ENCODE data around the gene CRYAA. TPM values are rescaled to one million over a fixed set of nuclear protein-coding genes. Genes with fewer than 3 reads are reported as not detected.
"Not testable (repeated sequence)": the region's sequence is repeated elsewhere in the genome, so short reads cannot be mapped to it uniquely, and the experiment has no call there.

Gene CRYAA
- total and polyA plus RNA-seq, 7 donors: not detected

DNA sequence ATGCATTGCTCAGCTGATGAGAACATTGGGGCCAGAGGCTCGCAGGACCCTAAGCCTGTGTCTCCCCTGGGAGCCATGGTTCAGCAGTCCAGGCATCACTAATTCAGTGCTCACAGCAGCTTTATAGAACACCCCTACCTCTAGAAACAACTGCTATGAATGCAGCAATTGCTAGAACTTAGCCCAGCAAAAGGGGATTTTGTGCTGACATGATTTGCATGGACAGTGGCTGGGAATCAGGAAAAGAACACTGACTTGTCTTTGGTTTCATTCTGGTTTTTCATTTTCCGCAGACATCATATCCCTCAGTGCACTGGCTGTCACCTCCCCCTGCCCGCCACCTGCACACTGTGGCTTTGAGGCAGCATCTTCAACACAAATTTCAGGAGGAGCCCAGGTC is 4.0 kb upstream of the CRYAA start:
- H3K9me3 ChIP-seq; DNase-seq; H3K36me3 ChIP-seq; H3K4me3 ChIP-seq; intact Hi-C loops (cut with DNase I); H3K4me1 ChIP-seq; H3K27me3 ChIP-seq; H3K27ac ChIP-seq: not testable (repeated sequence)
- WGBS, 2 donors: no CpG with 5 or more reads among the region's 3 CpGs

DNA sequence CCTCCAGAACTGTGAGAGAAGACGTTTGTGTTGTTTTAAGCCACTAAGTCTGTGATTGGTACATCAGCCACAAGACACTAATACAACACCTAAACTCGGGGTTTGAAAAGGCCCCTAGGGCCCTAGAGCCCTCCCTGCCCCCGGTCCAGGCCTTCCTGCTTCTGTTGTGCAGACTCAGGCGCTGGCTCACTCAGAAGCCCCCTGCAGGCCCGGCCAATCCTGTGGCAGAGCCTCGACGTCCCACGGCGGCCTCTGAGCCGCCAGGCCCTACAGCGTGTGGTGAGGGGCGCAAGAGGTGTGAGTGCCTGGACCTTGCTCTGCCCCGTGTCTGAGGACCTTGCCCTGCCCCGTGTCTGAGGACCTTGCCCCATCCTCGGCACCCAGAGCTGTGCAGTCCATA is 3.1 kb upstream of the CRYAA start:
- intact Hi-C loops (cut with DNase I); H3K4me1 ChIP-seq; H3K36me3 ChIP-seq; DNase-seq; H3K4me3 ChIP-seq; H3K27ac ChIP-seq; H3K9me3 ChIP-seq; H3K27me3 ChIP-seq: not testable (repeated sequence)
- 62 to 85% methylated on average over 5 to 7 of the region's 15 CpGs for WGBS, 2 donors

DNA sequence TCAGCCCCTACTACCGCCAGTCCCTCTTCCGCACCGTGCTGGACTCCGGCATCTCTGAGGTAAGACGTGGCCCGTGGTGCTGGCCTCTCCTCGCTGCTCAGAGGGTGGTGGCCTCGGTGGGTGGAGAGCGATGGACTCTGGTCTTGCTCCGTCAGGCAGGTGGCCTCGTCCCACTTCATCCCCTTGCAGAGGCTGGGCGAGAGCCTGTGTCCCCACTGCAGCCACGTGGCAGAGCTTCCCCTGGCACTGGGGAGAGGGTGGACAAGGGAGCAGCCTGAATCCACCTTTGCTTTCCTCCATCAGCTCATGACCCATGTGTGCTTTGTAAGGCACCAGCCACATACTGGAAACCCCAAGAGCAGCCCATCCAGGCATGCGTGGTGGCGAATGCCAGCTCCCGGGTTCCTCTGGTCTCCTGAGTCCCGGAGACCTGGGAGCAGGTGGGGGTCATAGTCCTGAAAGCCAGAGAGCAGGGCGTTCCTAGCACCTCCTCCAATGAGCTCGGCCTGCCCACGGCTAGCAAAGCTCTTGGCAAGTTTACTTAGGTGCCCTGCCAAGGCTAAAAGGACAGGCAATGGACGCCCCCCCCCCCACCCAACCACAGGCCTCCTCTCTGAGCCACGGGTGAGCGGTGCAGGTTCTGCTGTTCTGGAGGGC is 550 bp downstream of the CRYAA start:
- H3K27ac ChIP-seq; H3K36me3 ChIP-seq; H3K9me3 ChIP-seq; H3K4me3 ChIP-seq; DNase-seq; H3K27me3 ChIP-seq; H3K4me1 ChIP-seq; intact Hi-C loops (cut with DNase I): not testable (repeated sequence)
- 60 to 80% methylated on average over 6 to 8 of the region's 23 CpGs for WGBS, 2 donors

DNA sequence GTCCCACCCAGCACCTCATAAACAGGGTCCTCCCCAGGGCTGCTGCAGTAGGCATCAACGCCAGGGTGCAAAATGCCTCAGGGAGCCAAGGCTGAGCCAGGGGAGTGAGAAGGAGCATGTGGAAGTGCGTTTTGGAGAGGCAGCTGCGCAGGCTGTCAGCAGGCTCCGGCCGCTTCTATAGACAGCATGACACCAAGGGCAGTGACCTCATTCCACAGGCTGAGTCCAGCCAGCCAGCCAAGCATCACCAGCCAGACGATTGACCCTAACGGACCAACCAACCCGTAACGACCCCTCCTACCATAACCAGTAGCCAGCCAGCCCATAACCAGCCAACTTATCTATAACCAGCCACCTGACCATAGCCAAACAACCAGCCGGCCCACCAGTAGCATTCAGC is 1.1 kb downstream of the CRYAA start:
- H3K27ac ChIP-seq; H3K36me3 ChIP-seq; DNase-seq; H3K4me3 ChIP-seq; H3K4me1 ChIP-seq; H3K9me3 ChIP-seq; intact Hi-C loops (cut with DNase I); H3K27me3 ChIP-seq: not testable (repeated sequence)
- WGBS, 2 donors: 71 to 80% methylated on average over 1 of the region's 10 CpGs

DNA sequence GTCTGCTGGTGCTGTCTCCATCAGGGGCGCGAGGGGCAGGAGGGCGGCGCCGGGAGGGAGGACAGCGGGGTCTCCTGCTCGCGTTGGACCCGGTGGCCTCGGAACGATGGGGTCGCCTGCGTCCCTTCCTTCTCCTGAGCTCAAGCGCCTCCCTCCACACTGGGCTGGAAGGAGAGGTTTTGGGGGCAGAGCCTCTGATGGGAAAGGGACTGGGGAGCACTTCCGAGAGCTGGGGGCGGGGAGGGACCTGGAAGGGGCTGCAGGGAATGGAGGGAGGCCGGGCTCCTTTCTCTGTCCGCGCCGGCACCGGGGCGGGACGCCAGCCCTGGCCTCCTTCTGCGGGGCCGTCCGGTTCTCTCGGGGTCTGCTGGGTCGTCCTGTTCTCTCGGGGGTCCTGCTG is 4.0 kb downstream of the CRYAA start:
- DNase-seq; H3K36me3 ChIP-seq; H3K27ac ChIP-seq; H3K27me3 ChIP-seq; H3K9me3 ChIP-seq; intact Hi-C loops (cut with DNase I); H3K4me1 ChIP-seq; H3K4me3 ChIP-seq: not testable (repeated sequence)
- 6 to 25% methylated on average over 4 to 6 of the region's 29 CpGs for WGBS, 2 donors

DNA sequence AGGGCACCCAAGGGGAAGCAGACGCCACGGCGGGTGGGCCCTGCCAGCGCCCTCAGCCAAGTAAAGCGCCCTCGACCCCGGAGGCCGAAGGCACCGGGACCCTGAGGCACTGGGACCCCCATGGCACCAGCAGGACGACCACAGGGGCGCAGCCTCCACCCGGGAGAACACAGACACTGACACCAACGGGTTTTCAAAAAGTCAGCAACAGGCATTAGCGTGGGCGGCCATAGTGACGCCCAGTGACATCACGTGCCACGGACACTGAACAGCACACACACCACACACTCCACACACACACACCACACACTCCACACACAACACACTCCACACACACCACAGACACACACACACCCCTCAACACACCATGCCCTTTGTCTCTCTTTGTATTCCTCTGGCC is 4.6 kb downstream of the CRYAA start:
- intact Hi-C loops (cut with DNase I); H3K27ac ChIP-seq; H3K4me3 ChIP-seq; H3K27me3 ChIP-seq; H3K36me3 ChIP-seq; H3K9me3 ChIP-seq; H3K4me1 ChIP-seq; DNase-seq: not testable (repeated sequence)
- 7 to 20% methylated on average over 9 of the region's 18 CpGs for WGBS, 2 donors

DNA sequence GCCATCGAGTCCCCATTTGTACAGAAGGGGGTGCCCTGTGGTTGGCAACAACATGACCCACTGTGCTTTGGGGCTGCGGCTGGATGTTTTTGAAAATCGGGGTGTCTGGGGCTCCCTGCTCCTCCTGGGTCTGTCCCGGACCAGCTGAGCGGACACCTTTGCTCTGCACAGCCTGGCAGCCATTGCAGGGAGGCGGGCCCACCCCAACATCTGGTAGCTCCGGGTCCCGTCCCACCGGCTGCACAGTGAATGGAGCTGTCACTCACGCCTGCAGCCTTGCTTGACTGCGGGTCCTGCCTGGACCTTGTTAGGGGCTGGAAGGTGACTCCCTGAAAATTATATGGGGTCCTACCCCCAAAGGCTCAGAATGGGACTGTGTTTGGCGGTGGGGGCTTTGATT is 5.1 kb downstream of the CRYAA start:
- H3K27me3 ChIP-seq; H3K27ac ChIP-seq; H3K36me3 ChIP-seq; H3K4me3 ChIP-seq; H3K9me3 ChIP-seq; intact Hi-C loops (cut with DNase I); H3K4me1 ChIP-seq: not testable (repeated sequence)
- DNase-seq: peak; percentile 14
- 80 to 90% methylated on average over 8 of the region's 12 CpGs for WGBS, 2 donors

DNA sequence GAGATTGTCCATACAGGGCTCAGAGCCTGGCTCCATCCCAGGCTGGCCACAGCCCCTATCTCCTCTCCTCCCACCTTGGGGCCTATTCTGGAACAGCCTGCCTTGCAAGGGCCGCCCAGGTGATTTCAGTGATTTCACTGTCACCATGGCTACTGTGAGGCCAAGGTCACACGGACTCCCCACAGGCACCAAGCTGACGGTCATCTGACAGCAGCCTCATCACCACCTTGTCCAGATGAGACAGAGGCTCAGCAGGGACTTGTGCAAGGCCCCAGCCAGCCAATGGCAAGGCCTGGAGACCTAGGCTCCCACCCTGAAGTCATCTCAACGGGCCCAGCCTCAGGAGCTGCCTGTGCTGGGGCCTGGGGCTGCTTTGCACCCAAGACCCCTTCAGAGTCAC is 6.2 kb downstream of the CRYAA start:
- WGBS, 2 donors: 100% methylated on average over 3 of the region's 4 CpGs; no CpG with 5 or more reads in 1 of the 2 donors
- H3K9me3 ChIP-seq; H3K36me3 ChIP-seq; H3K27me3 ChIP-seq; H3K4me1 ChIP-seq; H3K27ac ChIP-seq; H3K4me3 ChIP-seq; DNase-seq; intact Hi-C loops (cut with DNase I): not testable (repeated sequence)

DNA sequence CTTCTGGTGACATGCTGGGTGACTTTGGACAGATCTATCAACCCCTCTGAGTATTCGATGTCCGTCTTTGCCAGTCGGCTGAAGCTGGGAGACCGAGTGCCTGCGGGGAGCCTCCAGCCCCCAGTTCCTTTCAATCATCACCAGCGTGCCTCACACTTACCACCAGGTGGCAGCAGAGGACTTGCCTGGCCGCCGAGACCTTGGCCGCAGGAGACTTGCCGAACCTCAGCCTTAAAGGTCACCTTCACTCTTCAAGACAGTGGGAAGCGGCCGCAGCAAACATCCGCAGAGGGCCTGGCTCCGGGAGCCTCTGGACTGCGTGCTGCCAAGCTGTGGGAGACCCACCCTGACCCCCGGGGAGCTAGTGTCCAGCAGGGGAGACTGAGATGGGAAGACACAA is 7.8 kb downstream of the CRYAA start:
- not testable (repeated sequence) for DNase-seq
- WGBS, 2 donors: no CpG with 5 or more reads among the region's 16 CpGs

DNA sequence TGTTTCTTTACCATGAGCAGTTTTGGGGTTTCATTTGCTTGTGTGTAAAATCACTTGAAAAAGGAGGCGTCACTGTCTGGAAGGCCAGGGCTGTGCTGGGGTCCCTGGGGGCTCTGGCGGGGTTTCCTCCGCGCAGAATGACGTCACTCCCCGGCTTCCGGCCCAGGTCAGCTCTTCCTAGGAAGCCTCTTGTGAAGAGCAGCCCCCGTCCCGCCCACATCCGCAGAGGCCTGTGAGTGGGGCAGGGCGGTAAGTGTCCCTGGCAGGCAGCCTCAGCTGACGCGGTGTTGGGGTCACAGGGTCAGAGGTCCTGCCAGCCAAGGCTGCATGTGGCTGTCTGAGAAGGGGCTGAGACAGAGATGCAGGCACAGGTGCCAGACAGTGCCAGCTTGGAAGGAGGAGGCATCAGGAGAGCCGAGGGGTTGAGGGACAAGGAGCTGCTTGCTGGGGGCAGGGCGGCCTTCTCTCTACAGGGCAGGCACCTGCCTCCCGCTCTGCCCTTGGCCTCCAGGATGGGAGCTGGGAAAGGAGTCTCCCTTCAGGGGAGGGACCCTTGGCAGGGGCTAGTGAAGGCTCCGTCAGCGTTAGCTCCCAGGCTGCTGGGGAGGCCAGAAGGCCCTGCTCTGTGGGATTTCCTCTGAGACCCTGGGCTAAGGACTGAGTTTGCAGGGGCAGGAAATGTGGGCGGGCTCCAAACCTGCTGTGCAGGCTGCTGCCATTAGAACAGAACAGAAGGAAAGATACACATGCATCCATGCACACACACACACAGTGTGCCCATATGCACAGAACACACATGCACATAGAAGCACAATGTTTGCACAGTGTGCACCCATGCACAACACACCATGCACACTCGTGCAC is 8.5 kb downstream of the CRYAA start:
- WGBS, 2 donors: no CpG with 5 or more reads among the region's 20 CpGs
- H3K36me3 ChIP-seq; intact Hi-C loops (cut with DNase I); H3K9me3 ChIP-seq; H3K4me1 ChIP-seq; H3K27ac ChIP-seq; H3K4me3 ChIP-seq; H3K27me3 ChIP-seq; DNase-seq: not testable (repeated sequence)

More for the DNA sequence above, 7.8 kb downstream of the CRYAA start:
- H3K4me1 ChIP-seq; intact Hi-C loops (cut with DNase I); H3K27ac ChIP-seq; H3K9me3 ChIP-seq; H3K27me3 ChIP-seq; H3K4me3 ChIP-seq; H3K36me3 ChIP-seq: not testable (repeated sequence)

DNA sequence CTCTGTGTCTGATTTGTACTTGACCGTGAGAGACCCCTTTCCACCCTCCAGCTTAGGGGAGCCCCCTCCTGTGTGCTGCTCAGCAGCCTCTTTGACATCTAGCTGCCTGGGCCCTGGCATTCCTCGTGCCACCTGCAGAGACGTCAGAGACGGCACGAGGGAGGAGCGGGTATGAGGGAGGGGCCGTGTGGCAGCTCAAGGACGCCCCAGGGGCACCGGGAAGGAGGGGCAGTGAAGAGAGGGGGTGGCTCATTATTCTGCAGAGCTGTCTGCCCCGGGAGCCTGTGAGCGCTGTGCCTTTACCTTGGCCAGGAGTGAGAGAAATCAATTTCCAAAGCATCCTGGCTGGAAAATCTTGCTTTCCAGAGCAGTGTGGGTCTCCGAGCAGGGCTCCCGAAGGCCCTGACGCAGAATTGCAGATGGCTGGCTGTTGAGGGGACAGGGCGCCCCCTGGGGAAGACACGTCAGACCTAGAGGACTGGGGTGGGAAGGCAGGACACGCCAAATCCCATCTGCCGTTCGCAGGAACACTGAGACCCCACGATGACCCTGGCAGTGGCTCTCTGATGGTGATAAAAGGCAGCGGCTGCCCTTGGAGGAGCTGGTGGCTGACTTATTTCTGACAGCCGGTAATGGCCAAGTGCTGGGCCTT is 9.5 kb downstream of the CRYAA start:
- H3K9me3 ChIP-seq; H3K36me3 ChIP-seq; H3K27me3 ChIP-seq; H3K4me3 ChIP-seq; H3K4me1 ChIP-seq; intact Hi-C loops (cut with DNase I); DNase-seq; H3K27ac ChIP-seq: not testable (repeated sequence)
- no CpG with 5 or more reads among the region's 22 CpGs for WGBS, 2 donors

DNA sequence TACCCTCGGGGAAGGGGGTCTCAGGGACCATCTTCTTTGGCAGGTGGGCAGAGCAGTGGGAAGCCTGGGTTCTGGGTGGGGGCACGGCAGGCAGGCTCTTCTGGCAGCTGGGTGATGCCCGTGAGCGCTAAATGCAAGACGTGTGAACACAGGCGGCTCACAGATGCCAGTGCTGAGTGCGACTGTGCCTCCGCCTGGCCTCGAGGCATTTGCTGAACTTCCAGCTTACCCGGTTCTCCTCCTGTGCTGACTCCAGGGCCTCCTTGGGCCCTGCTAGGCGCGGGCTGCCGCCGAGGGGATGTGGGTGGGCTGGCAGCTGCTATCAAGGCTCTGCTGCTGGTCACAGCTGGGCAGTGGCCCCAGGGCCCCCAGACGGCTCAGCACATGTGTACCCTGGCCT is 12.2 kb downstream of the CRYAA start:
- H3K9me3 ChIP-seq; H3K27ac ChIP-seq; H3K27me3 ChIP-seq; intact Hi-C loops (cut with DNase I); DNase-seq; H3K36me3 ChIP-seq; H3K4me1 ChIP-seq; H3K4me3 ChIP-seq: not testable (repeated sequence)
- no CpG with 5 or more reads among the region's 15 CpGs for WGBS, 2 donors

DNA sequence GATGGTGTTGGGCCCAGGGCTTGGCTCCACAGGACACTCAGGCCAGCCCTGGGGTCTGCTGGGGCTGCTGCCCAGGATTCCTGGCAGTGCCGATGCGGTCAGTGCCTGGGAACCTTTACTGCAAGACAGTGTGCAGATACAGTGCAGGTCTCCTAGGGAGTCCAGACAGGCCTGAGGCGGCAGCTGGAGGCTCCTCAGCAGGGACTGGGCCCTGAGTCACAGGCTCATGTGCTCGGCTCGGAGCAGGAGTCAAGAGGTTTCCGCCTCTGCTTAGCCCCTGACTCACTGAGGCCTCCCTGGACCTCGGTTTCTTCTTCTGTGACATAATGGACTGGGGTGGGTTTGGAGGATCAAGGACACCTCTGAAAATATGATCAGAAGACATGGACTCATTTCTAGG is 18.5 kb downstream of the CRYAA start:
- 67 to 91% methylated on average over 1 of the region's 7 CpGs for WGBS, 2 donors
- H3K4me1 ChIP-seq; H3K27me3 ChIP-seq; H3K36me3 ChIP-seq; H3K9me3 ChIP-seq; H3K27ac ChIP-seq; H3K4me3 ChIP-seq; intact Hi-C loops (cut with DNase I); DNase-seq: not testable (repeated sequence)

Data from sigmoid colon (tissue), 7 donors.